Naive thymus-derived CD4-positive, alpha-beta T cell (primary cell): ENCODE data around the gene JAZF1. TPM values are rescaled to one million over a fixed set of nuclear protein-coding genes. Genes with fewer than 3 reads are reported as not detected.

Experiments
- ATAC-seq: fragments of 150-1000 bp; cut with Tn5 transposase; 2 replicates; pipeline ENCODE4 v1.10.0; 2021; ENCODE audit warnings: mild to moderate bottlenecking, moderate library complexity
- CTCF ChIA-PET: fragments of 350-600 bp; sonication (Branson Sonifier 250); formaldehyde crosslinking; loops from one replicate; lab custom pipeline; 2021; ENCODE audit warnings: antibody characterized with exemption; lab: Charles Lee
- POLR2A ChIA-PET: fragments of 350-600 bp; sonication (Branson Sonifier 250); formaldehyde crosslinking; loops from one replicate; lab custom pipeline; 2021; ENCODE audit warnings: antibody characterized with exemption, inconsistent platforms; lab: Charles Lee
- DNase-seq, 9 donors: peaks; one replicate each; pipeline versions ENCODE4 v3.0.0 to v3.0.0-alpha.2; 2020 to 2022; ENCODE audit warnings: mixed read lengths in 1 of 9
- H3K27ac ChIP-seq: one replicate; pipeline ENCODE4 v1.7.0; 2013; ENCODE audit warnings: mild to moderate bottlenecking, low read depth, low read length, moderate library complexity
- H3K27me3 ChIP-seq, 2 donors: one replicate each; pipeline ENCODE4 v1.7.0; 2013; ENCODE audit warnings: low read length in 2 of 2, mild to moderate bottlenecking in 2 of 2, moderate library complexity in 2 of 2; ENCODE audit not compliant: control insufficient read depth in 2 of 2, insufficient read depth in 2 of 2
- H3K36me3 ChIP-seq, 3 experiments: 1 replicate in 2 of 3; 2 replicates in 1 of 3; pipeline ENCODE4 v1.7.0; 2013; ENCODE audit warnings: low read length in 3 of 3, mild to moderate bottlenecking in 3 of 3, moderate library complexity in 1 of 3; ENCODE audit not compliant: insufficient read depth in 3 of 3, control insufficient read depth in 2 of 3
- H3K4me1 ChIP-seq, 2 donors: one replicate each; pipeline ENCODE4 v1.7.0; 2013; ENCODE audit warnings: low read length in 2 of 2, mild to moderate bottlenecking in 2 of 2, moderate library complexity in 1 of 2; ENCODE audit not compliant: control insufficient read depth in 2 of 2, insufficient read depth in 2 of 2
- H3K4me3 ChIP-seq: 2 replicates; pipeline ENCODE4 v1.7.0; 2013; ENCODE audit warnings: mild to moderate bottlenecking, low read length
- H3K9me3 ChIP-seq, 3 experiments: 1 replicate in 2 of 3; 2 replicates in 1 of 3; pipeline ENCODE4 v1.7.0; 2013; ENCODE audit warnings: low read length in 3 of 3; ENCODE audit not compliant: control insufficient read depth in 2 of 3
- H3K27ac Mint-ChIP-seq, 9 donors: one replicate each; pipeline ENCODE4 v1.8.0; 2020 to 2022; ENCODE audit warnings: mixed read lengths in 9 of 9, mild to moderate bottlenecking in 8 of 9, moderate library complexity in 5 of 9, inconsistent platforms in 2 of 9
- H3K27me3 Mint-ChIP-seq, 5 donors: one replicate each; pipeline ENCODE4 v1.8.0; 2021 to 2022; ENCODE audit warnings: mixed read lengths in 5 of 5, mild to moderate bottlenecking in 1 of 5
- H3K36me3 Mint-ChIP-seq, 5 donors: one replicate each; pipeline ENCODE4 v1.8.0; 2020 to 2022; ENCODE audit warnings: mixed read lengths in 5 of 5, mild to moderate bottlenecking in 3 of 5, inconsistent platforms in 1 of 5
- H3K4me1 Mint-ChIP-seq, 7 donors: one replicate each; pipeline ENCODE4 v1.8.0; 2020 to 2022; ENCODE audit warnings: mixed read lengths in 7 of 7, mild to moderate bottlenecking in 3 of 7, inconsistent platforms in 1 of 7
- H3K4me3 Mint-ChIP-seq, 10 donors: one replicate each; pipeline ENCODE4 v1.8.0; 2020 to 2022; ENCODE audit warnings: mild to moderate bottlenecking in 10 of 10, mixed read lengths in 10 of 10, moderate library complexity in 6 of 10, inconsistent platforms in 2 of 10
- H3K9me3 Mint-ChIP-seq, 11 donors: one replicate each; pipeline ENCODE4 v1.8.0; 2020 to 2022; ENCODE audit warnings: mixed read lengths in 11 of 11, mild to moderate bottlenecking in 4 of 11, inconsistent platforms in 1 of 11, moderate library complexity in 1 of 11
- intact Hi-C, 2 donors: fragments of 100-400 bp; cut with micrococcal nuclease; formaldehyde crosslinking; loops; one replicate each; pipeline ENCODE4 v1.15.1; 2023
- polyA plus RNA-seq, 2 donors: library from polyadenylated mRNA; unstranded; fragments of 300-500 nt; fragmentation: Illumina TruSeq; gene quantifications; one replicate each; pipeline ENCODE4 v1.2.3, GENCODE V29; 2021
- total RNA-seq, 6 experiments: library from RNA in 5 of 6; stranded (reverse) in 5 of 6; gene quantifications; 1 replicate in 5 of 6; 2 replicates in 1 of 6; pipeline ENCODE4 v1.2.3 and lab custom pipeline; 2021 to 2026

Gene JAZF1
- total and polyA plus RNA-seq, 7 experiments from 2014 or later, result 2.0 to 33.1 (median 3.2) TPM

- Histone ChIP-seq H3K36me3 (no peaks in the 10 kb centered on the region), H3K27ac (no peak overlapping the region), H3K27me3 (no peaks in the 10 kb centered on the region), H3K9me3 (no peaks in the 10 kb centered on the region), H3K4me3 (no peak overlapping the region), H3K4me1 (no peaks in the 10 kb centered on the region)
- no peaks in the 10 kb centered on the region for H3K27me3 Mint-ChIP-seq
- H3K27ac Mint-ChIP-seq, result no peak overlapping the region
- CTCF ChIA-PET, result no interaction called here
- H3K36me3 Mint-ChIP-seq, result peaks cover 0 to 10% (median 0%) of the 10 kb centered on the region in 5 donors
- H3K4me3 Mint-ChIP-seq, result no peak overlapping the region
- POLR2A ChIA-PET, result no interaction called here
- peaks cover 0 to 40% (median 20%) of the 10 kb centered on the region in 7 donors for H3K4me1 Mint-ChIP-seq
- peaks cover 0 to 1% (median 0%) of the 10 kb centered on the region in 11 donors for H3K9me3 Mint-ChIP-seq
- intact Hi-C loops, result no loop called here
- ATAC-seq, result no peak
- DNase-seq, result no peak
These were observed 68.1 kb downstream of the JAZF1 start for GRCh38 chr7:28112467-28112866.

- ATAC-seq (no peak), DNase-seq (no peak)
- ChIA-PET CTCF (no interaction called here), POLR2A (no interaction called here)
- H3K36me3 ChIP-seq, result no peaks in the 10 kb centered on the region
- Mint-ChIP-seq H3K4me3 (no peak overlapping the region), H3K27me3 (no peaks in the 10 kb centered on the region), H3K4me1 (peaks cover 0 to 39% (median 17%) of the 10 kb centered on the region in 7 donors), H3K36me3 (peaks cover 0 to 10% (median 0%) of the 10 kb centered on the region in 5 donors), H3K9me3 (peaks cover 0 to 1% (median 0%) of the 10 kb centered on the region in 11 donors), H3K27ac (peak overlapping the region in 1 of 9 donors; percentile 23)
- H3K27ac ChIP-seq, result no peak overlapping the region
- no peaks in the 10 kb centered on the region for H3K27me3 ChIP-seq
- intact Hi-C loops, result no loop called here
- no peaks in the 10 kb centered on the region for H3K9me3 ChIP-seq
- no peaks in the 10 kb centered on the region for H3K4me1 ChIP-seq
- H3K4me3 ChIP-seq, result no peak overlapping the region
These were observed 68.6 kb downstream of the JAZF1 start for GRCh38 chr7:28112012-28112411.

- H3K4me3 ChIP-seq, result no peak overlapping the region
- peaks cover 0 to 10% (median 0%) of the 10 kb centered on the region in 5 donors for H3K36me3 Mint-ChIP-seq
- no peaks in the 10 kb centered on the region for H3K36me3 ChIP-seq
- ChIA-PET POLR2A (no interaction called here), CTCF (no interaction called here)
- H3K9me3 ChIP-seq, result no peaks in the 10 kb centered on the region
- DNase-seq (no peak), ATAC-seq (no peak)
- no peak overlapping the region for H3K27ac ChIP-seq
- H3K4me3 Mint-ChIP-seq, result no peak overlapping the region
- H3K4me1 ChIP-seq, result no peaks in the 10 kb centered on the region
- peaks cover 0 to 35% (median 12%) of the 10 kb centered on the region in 7 donors for H3K4me1 Mint-ChIP-seq
- intact Hi-C loops, result no loop called here
- peak overlapping the region in 2 of 9 donors; percentile 12 to 71 for H3K27ac Mint-ChIP-seq
- H3K27me3 ChIP-seq, result no peaks in the 10 kb centered on the region
- H3K9me3 Mint-ChIP-seq, result peaks cover 0 to 1% (median 0%) of the 10 kb centered on the region in 11 donors
- no peaks in the 10 kb centered on the region for H3K27me3 Mint-ChIP-seq
These were observed 70.1 kb downstream of the JAZF1 start for GRCh38 chr7:28110427-28111012.

GRCh38 chr7:28108747-28109146 is 71.8 kb downstream of the JAZF1 start:
- Mint-ChIP-seq H3K36me3 (peaks cover 0 to 16% (median 2%) of the 10 kb centered on the region in 5 donors), H3K27me3 (peaks cover 0 to 2% (median 0%) of the 10 kb centered on the region in 5 donors), H3K4me3 (no peak overlapping the region), H3K4me1 (peaks cover 0 to 29% (median 11%) of the 10 kb centered on the region in 7 donors), H3K9me3 (peaks cover 0 to 1% (median 0%) of the 10 kb centered on the region in 11 donors), H3K27ac (no peak overlapping the region)
- Histone ChIP-seq H3K36me3 (no peaks in the 10 kb centered on the region), H3K27ac (no peak overlapping the region), H3K27me3 (no peaks in the 10 kb centered on the region), H3K4me1 (no peaks in the 10 kb centered on the region), H3K4me3 (no peak overlapping the region), H3K9me3 (no peaks in the 10 kb centered on the region)
- ChIA-PET POLR2A (interaction anchor here (0.7 kb wide), 1 partner anchor 702 kb away, joined by 3 read pairs; no protein-coding TSS in a partner anchor), CTCF (no interaction called here)
- DNase-seq (no peak), ATAC-seq (no peak)
- intact Hi-C loops, result no loop called here

- Histone ChIP-seq H3K27me3 (no peaks in the 10 kb centered on the region), H3K4me3 (no peak overlapping the region), H3K4me1 (no peaks in the 10 kb centered on the region), H3K9me3 (no peaks in the 10 kb centered on the region), H3K36me3 (no peaks in the 10 kb centered on the region), H3K27ac (no peak overlapping the region)
- Mint-ChIP-seq H3K36me3 (peaks cover 0 to 21% (median 2%) of the 10 kb centered on the region in 5 donors), H3K4me1 (peaks cover 0 to 36% (median 14%) of the 10 kb centered on the region in 7 donors), H3K9me3 (peaks cover 0 to 1% (median 0%) of the 10 kb centered on the region in 11 donors), H3K27me3 (peaks cover 0 to 2% (median 0%) of the 10 kb centered on the region in 5 donors), H3K27ac (no peak overlapping the region), H3K4me3 (no peak overlapping the region)
- ChIA-PET CTCF (interaction anchor here (0.5 kb wide), 1 partner anchor 32 kb away, joined by 5 read pairs; no protein-coding TSS in a partner anchor), POLR2A (interaction anchor here (0.7 kb wide), 1 partner anchor 701 kb away, joined by 3 read pairs; no protein-coding TSS in a partner anchor)
- DNase-seq (no peak), ATAC-seq (no peak)
- intact Hi-C loops, result no loop called here
These were observed 72.6 kb downstream of the JAZF1 start for GRCh38 chr7:28107960-28108359.

GRCh38 chr7:28106321-28106829 is 74.2 kb downstream of the JAZF1 start:
- POLR2A ChIA-PET, result no interaction called here

More at GRCh38 chr7:28106321-28106829, 74.2 kb downstream of the JAZF1 start:
- Histone ChIP-seq H3K4me3 (no peak overlapping the region), H3K27ac (no peak overlapping the region), H3K9me3 (no peaks in the 10 kb centered on the region), H3K36me3 (no peaks in the 10 kb centered on the region), H3K4me1 (no peaks in the 10 kb centered on the region), H3K27me3 (no peaks in the 10 kb centered on the region)
- Mint-ChIP-seq H3K9me3 (peaks cover 0 to 1% (median 0%) of the 10 kb centered on the region in 11 donors), H3K27ac (no peak overlapping the region), H3K4me3 (no peak overlapping the region), H3K4me1 (peaks cover 0 to 41% (median 10%) of the 10 kb centered on the region in 7 donors), H3K27me3 (peaks cover 0 to 2% (median 0%) of the 10 kb centered on the region in 5 donors), H3K36me3 (peaks cover 0 to 21% (median 2%) of the 10 kb centered on the region in 5 donors)
- DNase-seq (no peak), ATAC-seq (no peak)
- intact Hi-C loops, result no loop called here
- CTCF ChIA-PET, result interaction anchor here (1.3 kb wide), 1 partner anchor 9 kb away, joined by 4 read pairs; no protein-coding TSS in a partner anchor
